Endothelial cell of coronary artery (primary cell): ENCODE results near the gene PDE8A. TPM values are rescaled to one million over a fixed set of nuclear protein-coding genes. Genes with fewer than 3 reads are reported as not detected.

Experiments
- total RNA-seq: library from RNA; depleted of rRNA; stranded (reverse); fragments of >200 nt; gene quantifications from 2 replicates; pipeline ENCODE4 v1.2.3, GENCODE V29; 2014

Gene PDE8A
- total RNA-seq, result 23.8 and 29.5 TPM in 2 replicates

GRCh38 chr15:84981711-84982300 lies at the start of gene PDE8A:
Gene PDE8A, plus strand, starts transcription at chr15:84981856. Its CDS starts 307 bp downstream, at chr15:84982163.

Other genes starting within 250 kb of the PDE8A start
- 3.6 and 6.2 TPM in 2 replicates for gene ZNF592, start 233.3 kb upstream of the PDE8A start, total RNA-seq
- 10.2 and 25.2 TPM in 2 replicates for gene ALPK3, start 164.5 kb upstream of the PDE8A start, total RNA-seq
- not detected in 2 replicates for gene SLC28A1, start 97.2 kb upstream of the PDE8A start, total RNA-seq